ENCODE results near the gene CERS5. TPM values are rescaled to one million over a fixed set of nuclear protein-coding genes. Genes with fewer than 3 reads are reported as not detected.

The CERS5 gene, protein sequence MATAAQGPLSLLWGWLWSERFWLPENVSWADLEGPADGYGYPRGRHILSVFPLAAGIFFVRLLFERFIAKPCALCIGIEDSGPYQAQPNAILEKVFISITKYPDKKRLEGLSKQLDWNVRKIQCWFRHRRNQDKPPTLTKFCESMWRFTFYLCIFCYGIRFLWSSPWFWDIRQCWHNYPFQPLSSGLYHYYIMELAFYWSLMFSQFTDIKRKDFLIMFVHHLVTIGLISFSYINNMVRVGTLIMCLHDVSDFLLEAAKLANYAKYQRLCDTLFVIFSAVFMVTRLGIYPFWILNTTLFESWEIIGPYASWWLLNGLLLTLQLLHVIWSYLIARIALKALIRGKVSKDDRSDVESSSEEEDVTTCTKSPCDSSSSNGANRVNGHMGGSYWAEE
- 44.5 TPM for polyA plus RNA-seq (2013, experiment 1 of 2; ENCODE audit: insufficient read length)
- 43.9 TPM for polyA plus RNA-seq (2013, experiment 2 of 2; ENCODE audit: insufficient read length)

DNA sequence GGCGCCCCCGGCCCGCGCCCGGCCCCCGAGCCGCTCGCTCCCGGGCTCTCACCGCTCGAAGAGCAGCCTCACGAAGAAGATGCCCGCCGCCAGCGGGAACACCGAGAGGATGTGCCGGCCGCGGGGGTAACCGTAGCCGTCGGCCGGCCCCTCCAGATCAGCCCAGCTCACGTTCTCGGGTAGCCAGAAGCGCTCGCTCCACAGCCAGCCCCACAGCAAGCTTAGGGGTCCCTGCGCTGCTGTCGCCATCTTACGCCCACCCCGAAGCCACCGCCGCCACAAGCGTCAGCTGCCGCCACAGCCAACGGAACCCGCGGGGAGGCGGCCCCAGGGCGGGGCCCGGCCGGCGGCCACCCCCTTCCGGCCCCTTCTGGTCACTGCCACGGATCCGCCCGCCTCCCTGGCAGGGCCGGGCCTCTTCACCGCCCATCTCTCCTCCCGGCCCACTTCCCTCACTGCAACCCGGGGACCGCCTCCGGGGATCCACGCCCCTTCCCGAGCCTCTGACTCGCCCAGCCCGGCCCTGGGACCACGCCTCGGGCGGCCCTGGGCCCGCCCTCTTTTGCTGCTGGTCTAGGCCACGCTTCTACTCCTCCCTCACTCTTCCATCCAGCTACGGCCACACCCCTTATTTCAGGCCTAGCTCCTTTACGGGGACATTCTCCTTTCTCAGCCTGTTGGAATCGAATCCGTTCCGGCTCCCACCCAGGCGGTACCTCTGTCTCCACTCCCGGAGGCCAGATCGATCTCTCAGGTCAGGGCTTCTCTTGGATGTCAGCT, at the start of gene CERS5:
Gene CERS5, minus strand, starts transcription at position 321 of the 780 bp plus-strand sequence. Its CDS starts 72 bp downstream, at position 249.
- DNase-seq = peak; percentile 99

DNA sequence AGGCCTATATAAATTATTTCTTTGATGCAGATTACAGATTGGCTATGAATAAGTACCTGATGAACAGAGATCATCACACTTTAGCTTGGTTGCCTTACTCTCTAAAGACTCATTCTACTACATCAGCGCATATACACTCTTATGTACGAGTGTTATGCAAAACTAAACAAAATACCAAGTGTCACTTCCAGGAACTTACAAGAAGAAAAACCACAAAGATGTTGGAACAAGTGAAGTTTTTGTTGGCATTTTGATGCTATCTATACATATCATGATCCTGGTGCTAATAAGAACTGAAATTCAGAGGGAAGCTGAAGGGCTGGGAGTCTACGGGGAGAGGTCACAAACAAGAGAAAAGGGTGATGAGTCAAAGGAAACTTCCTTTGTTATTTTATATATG, 47.9 kb upstream of the CERS5 start:
- peak; percentile 46 for DNase-seq

DNA sequence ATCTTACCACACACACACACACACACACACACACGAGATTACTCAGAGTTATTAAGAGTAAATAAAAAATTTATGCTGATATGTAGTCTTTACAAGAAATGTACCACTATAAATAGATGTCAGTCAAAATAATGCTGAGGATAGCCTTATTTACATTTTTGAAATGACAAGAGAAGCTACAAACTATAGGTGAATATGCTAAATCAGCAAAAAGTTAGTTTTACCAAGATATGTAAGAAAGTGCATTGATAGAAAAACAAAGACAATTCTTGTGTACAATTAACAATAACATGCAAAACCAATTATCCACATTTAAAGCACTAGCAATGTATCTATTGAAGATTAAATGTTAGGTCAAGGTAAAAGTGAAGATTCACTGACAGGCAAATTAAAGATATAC, 46.8 kb upstream of the CERS5 start:
- DNase-seq = no peak

DNA sequence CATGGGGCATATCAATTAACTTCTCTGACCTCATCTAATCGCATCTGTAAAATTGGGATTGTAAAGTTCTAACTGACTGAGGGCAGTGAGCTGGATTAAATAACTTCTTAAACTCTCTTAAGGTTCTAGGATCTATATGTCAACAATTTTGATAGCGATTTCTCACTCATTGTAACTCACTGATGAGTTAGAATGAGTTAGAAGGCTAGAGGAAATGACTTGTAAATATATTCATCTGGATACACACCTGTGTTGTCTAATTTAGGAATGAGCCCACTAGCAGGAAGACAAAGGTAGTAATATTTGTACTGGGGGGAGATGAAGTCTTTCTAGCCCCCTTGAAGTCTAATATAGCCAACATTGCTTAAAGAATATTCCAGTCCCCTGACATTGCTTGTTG, 46.3 kb upstream of the CERS5 start:
- no peak for DNase-seq

DNA sequence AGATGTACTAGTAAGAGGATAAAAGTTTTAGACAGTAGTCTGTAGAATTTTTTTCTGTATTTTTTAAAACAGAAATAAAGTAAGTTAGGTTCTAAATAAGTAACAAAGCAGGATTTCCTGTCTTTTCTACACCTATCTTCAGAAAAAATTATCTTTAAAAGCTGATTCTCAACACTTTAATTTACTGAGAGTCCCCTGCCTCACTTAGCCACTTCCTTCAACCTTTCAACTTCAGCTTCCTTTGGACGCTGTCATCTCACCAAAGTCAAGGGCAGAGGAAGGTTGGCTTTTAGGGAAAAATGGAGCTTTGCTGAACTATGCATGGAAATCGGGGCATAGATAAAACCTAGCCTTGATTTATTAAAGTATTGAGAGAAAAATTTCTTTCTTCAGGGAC, 44.9 kb upstream of the CERS5 start:
- no peak for DNase-seq

DNA sequence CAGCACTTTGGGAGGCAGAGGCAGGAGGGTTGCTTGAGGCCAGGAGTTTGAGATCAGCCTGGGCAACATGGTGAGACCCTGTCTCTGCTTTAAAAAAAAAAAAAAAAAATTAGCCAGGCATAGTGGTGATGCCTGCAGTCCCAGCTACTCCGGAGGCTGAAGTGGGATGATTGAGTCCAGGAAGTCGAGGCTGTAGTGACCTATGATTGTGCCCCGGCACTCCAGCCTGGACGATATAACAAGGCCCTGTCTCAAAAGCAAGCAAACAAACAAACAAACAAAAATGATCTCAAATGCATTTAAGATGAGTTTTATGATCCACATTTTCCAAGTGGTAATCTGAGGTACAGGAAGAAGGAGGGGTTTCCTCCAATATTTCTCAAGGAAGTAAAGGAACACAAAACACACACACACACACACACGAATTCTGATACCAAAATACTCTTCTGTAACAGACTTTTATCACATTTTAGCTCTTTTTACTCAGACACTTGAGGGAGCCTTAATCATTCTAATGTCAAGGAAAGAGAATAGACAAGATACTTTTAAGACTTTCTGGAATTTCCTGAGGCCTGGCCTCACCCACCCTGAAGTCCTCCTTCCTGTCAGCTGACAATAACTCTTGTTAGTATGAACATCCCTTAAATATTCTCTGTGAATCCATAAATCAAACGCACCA, 44.4 kb upstream of the CERS5 start:
- peak; percentile 84 for DNase-seq

DNA sequence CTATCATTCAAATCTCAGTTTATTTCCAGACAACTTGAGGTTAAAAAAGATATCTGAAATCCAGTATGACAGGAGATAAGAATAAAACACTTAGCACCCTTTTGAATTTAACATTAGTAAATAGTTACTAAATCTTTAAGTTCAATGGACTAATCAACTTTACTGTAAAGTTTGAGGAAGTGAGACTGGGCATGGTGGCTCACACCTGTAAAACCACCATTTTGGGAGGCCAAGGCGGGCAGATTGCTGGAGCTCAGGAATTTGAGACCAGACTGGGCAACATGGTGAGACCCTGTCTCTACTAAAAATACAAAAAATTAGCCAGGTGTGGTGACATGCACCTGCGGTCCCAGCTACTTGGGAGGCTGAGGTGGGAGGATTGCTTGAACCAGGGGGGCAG, 40.3 kb upstream of the CERS5 start:
- DNase-seq = no peak

DNA sequence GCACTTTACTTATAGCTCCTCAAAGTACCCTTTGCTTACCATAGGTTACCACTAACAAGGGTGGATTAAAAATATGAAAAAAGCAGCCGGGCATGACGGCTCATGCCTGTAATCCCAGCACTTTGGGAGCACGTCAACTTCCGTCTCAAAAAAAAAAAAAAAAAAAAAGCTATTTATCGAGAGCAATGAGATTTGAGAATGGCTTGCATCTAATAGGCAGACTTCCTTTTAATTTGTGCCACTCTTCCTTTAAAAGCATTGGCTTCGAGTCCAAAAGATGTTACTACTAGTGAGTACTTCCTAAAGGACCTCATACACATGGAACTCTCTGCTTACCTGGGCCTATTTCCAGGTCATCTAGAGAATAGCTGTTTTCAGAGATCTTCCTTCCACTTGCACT, 38.5 kb upstream of the CERS5 start:
- no peak for DNase-seq

DNA sequence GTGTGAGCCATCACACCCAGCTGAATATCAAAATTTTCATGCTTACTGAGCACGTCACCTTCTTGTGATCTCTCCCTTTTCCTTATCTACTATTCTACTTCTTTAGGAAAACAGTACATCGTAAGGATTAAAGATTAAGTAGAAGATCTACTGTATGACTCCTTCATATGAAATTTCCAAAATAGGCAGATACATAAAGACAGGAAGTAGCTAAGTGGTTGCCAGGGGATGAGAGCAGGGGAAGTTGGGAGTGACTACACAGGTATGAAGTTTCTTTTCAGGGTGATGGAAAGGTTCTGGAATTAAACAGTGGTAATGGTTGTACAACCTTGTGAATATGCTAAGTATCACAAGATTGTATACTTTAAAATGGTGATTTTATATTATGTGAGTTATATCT, 36.5 kb upstream of the CERS5 start:
- no peak for DNase-seq

DNA sequence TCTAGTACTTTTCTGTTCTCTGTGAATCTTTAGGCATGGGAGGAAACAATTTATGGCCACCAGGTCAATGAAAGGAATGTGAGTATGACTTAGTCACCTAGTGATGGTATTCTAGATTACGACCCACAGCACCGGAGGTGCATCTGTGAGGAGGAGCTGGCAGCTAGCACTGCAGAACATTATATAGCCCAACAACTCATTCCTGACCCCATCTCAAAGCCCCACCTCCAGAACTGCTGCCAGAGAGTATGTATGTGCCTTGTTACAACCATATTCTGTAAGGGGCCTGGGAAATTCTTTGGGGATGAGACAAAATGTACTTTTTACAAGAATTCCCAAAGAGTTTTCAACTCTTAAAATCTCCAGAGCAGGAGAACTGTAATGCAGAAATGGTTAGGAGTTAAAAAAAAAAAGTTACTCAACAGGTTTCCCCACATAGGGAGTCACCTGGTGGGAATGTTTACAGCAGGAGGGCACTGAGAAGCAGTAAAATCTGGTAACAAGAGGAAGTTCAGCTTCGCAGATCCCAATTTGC, 34.9 kb upstream of the CERS5 start:
- peak; percentile 97 for DNase-seq

DNA sequence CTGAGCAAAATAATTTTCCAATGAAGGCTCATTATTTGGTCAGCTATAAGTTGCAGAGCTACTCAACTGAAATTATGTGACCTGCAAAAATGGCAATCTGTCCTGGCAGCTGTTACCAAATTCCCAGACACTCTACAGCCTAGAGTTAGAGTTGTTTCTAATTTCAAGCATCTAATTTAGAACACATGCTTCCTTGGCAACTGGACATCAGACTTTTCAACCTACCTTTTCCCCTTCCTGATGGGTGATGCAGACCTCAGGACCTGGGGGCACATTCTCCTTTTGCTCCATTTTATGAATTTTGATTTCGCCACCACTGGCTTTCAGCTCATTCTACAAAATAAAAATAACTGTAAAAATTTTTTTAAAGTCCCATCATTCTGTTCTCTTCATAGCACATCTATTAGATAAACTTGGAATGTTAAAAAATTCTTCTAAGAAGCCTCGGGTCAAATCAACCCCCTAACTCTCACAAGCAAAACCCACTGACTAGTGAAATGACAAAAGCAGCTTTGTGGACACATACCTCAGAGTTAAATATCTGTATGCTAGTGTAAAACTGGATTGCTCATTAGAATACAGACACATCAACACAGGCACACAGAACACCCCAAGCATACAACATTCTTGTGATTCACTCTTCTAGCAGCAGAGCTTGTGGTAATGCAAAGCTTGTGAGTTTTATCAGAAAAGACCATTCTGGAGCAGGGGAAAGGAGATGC, 33.5 kb upstream of the CERS5 start:
- DNase-seq = peak; percentile 87

DNA sequence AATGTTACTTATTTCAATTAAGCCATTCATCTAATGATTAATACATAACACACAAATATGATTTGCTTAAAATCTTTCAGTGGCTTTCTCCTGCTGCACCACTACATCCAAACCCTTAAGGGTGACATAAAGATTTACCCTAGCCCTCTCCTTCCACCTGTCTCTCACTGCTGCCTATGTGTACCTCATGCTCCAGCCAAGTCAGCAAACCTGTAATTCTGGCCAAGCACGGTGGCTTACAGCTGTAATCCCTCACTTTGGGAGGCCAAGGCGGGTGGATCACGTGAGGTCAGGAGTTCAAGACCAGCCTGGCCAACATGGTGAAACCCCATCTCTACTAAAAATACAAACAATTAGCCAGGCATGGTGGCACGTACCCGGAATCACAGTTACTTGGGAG, 31.7 kb upstream of the CERS5 start:
- DNase-seq = no peak

DNA sequence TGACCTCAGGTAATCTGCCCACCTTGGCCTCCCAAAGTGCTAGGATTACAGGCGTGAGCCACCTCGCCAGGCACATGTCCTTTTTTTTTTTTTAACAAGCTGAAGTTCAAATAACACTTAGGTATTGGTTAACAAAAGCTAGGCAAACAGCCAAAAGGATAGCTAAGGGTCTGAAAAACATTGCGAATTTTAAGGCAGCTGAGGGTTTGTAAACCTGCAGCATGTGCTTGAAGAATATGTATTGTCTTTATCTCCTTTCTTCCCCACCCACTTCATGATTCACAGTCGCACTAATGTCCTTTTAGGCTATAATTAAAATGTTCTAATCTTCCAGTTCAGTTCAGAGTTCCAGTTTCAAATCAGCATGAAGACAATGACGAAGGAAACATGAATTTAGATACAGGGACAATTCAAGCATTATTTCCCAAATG, 30.1 kb upstream of the CERS5 start:
- DNase-seq = no peak

DNA sequence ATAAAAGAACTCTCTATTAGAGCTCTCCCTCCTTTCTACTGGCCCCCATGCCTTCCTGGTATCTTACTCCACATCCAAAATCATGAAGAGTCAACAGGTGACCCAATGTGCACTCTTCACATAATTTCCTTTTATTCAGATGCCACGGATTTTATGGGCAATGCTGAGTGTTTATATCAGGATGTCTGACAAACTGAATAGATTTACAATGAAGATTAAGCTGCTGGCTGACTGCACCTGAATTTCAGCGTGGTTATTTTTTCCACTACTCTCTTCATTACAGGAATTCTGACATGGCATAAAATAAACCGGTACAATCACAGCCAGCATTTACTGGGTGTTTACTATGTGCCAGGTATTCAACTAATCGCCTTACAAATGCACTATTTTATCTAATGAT, 29.4 kb upstream of the CERS5 start:
- no peak for DNase-seq

DNA sequence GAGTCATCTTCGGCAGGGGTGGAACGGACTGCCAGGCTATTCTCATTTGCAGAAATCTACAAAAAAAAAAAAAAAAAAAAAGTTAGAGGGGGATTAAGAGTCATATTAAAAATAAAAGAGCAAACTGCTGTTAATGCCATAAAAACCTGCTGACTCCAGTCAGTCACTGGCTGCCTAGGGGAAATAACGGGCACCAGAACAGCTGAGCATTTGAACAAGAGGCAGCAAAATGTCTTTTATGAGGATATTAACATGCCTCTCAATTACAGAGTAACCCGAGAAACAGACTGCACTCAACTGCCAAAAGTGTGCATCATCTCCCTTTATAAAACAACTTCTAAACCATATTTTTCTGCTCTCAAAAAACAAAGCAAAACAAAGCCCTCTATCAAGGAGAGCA, 28.7 kb upstream of the CERS5 start:
- no peak for DNase-seq

DNA sequence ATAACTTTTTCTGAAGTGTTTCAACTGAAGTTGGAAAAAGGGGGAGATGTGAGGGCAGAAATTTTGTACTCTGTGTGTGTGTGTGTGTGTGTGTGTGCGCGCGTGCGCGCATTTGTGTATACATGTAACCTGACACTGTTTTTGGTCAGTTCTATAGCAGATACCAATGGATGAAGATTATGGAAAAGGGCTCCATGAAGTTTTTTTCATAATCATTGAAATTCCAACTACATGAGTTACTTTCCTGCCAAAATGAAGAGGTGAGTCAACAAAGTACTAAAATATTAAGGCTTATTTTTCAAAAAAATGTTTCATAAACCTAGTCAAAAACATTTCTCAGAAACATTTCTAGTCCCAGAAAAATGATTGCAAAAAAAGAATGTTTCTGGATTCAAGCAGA, 25.7 kb upstream of the CERS5 start:
- DNase-seq = peak; percentile 77

DNA sequence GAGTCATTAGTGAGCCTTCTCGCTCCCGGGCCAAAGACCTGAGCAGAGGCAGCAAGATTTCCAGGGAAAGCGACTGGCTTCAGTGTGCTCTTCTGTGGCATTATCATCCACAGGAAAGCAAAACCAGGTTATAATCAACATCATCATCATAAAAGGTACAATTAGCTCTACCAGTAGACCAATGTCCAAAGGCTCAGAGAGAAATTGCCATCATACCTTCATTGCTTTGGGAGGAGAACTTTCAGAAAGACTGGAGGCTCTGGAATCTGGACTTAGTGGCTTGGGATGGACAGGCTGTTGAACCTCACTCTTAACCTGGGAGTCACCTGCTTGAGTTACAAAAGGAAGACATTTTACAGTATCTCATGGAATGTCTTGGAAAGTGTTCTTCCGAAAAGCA, 25.1 kb upstream of the CERS5 start:
- no peak for DNase-seq

DNA sequence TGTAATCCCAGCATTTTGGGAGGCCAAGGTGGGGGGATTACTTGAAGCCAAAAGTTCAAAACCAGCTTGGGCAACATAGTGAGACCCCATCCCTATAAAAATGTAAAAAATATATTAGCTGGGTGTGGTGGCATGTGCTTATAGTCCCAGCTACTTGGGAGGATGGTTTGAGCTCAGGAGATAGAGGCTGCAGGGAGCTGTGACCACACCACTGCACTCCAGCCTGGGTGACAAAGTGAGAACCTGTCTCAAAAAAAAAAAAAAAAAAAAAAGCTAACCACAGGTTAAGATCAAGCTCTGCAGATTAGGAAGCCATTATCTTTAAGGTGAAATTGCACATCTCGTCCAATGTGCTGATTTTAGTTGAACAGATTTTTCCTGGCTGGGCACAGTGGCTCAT, 23.7 kb upstream of the CERS5 start:
- no peak for DNase-seq

DNA sequence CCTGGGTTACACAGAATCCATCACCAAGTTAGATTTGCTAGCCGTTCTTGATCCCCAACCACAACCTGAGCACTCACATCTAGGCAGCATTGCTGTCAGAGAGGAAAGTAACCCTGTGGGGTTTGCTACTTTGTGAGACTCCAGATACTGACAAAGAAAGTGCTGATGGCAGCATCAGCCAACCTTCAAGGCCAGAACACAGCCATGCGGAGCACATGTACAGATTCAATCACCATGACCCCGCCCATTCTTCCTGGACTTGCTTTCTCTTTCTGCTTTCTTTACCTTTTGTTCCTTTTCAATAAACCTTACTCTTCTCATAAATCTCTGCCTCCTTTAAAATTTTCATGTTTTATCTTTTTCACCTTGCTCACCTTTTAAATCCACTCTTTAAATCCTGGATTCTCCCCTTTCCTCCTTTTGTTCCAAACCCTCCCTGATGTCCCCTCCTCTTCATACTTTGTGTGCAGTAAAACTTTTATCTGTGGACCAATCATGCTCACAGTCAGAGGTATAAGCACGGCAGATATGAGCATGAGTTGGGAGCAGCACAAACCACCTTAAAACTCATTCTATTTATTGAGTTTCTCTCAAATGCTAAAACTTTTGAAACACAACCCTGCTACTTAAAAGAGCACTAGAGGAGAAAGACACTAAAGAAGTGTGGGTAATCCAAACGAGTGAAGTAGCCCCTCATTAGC, 21.9 kb upstream of the CERS5 start:
- no peak for DNase-seq

DNA sequence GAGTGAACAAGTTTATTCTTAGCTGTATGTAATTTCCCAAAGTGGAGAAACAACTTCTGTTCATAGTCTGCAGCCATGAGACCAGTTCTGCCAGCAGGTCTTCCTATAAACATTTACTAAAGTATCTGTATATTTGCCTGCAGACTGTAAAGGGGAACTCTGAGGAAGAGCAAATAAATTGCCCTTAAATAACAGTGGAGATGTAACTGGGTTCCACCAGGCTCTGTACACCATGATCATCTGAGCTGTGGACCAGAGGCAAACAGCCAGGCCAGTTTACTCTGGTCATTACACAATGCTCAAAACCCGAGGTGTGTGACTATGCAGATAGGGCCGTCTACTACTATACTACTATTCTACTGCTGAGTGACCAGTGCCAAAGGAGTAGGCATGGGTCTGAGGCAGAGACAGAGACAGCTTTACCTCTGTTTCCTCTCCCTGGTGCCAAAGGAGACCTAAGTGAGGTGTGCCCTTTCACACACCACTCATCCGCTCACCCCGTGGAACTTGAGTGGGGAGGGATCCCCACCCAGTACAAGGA, 21.1 kb upstream of the CERS5 start:
- no peak for DNase-seq
